Heart right ventricle (tissue), 16 donors: ENCODE data around the gene ETS1. TPM values are rescaled to one million over a fixed set of nuclear protein-coding genes. Genes with fewer than 3 reads are reported as not detected.

ENCODE experiments used
- ATAC-seq, 8 donors: fragments of 200-7000 bp; cut with Tn5 transposase; one replicate each; pipeline ENCODE4 v1.9.1; 2020; ENCODE audit warnings: mild to moderate bottlenecking in 8 of 8, moderate library complexity in 8 of 8, moderate number of reproducible peaks in 1 of 8
- DNase-seq, 2 donors: peaks; one replicate each; pipeline ENCODE4 v3.0.0-alpha.2; 2020
- H3K27ac ChIP-seq, 10 donors: fragments of 200-600 bp; sonication (generic) in 2 of 10; one replicate each; pipeline versions ENCODE4 v1.5.0 to v1.8.0; 2020 to 2022; ENCODE audit warnings: mild to moderate bottlenecking in 3 of 10
- H3K27me3 ChIP-seq, 7 donors: fragments of 200-600 bp; one replicate each; pipeline ENCODE4 v1.8.0; 2021 to 2022; ENCODE audit warnings: mild to moderate bottlenecking in 2 of 7
- H3K36me3 ChIP-seq, 9 donors: fragments of 200-600 bp; sonication (generic) in 1 of 9; one replicate each; pipeline versions ENCODE4 v1.5.0 to v1.8.0; 2020 to 2022; ENCODE audit warnings: mild to moderate bottlenecking in 2 of 9
- H3K4me1 ChIP-seq, 9 donors: fragments of 200-600 bp; sonication (generic) in 1 of 9; one replicate each; pipeline versions ENCODE4 v1.5.0 to v1.8.0; 2020 to 2022; ENCODE audit warnings: mild to moderate bottlenecking in 4 of 9
- H3K4me3 ChIP-seq, 10 donors: fragments of 200-600 bp; sonication (generic) in 2 of 10; one replicate each; pipeline versions ENCODE4 v1.5.0 to v1.8.0; 2020 to 2022; ENCODE audit warnings: mild to moderate bottlenecking in 7 of 10, moderate library complexity in 2 of 10
- H3K9me3 ChIP-seq, 11 donors: fragments of 200-600 bp in 10 of 11; sonication (generic) in 2 of 11; one replicate each; pipeline versions ENCODE4 v1.5.0 to v1.8.0; 2013 to 2022; ENCODE audit warnings: mild to moderate bottlenecking in 2 of 11, control low read depth in 1 of 11, moderate library complexity in 1 of 11
- WGBS, 2 donors: extraction: QIAGEN DNeasy Blood & Tissue Kit; methylation state at CpG; one replicate each; pipeline ENCODE4 v1.1.7; 2013; ENCODE audit warnings: inconsistent platforms in 1 of 2; 5-methylcytosine and 5-hydroxymethylcytosine counted together
- intact Hi-C, 10 donors: fragments of 100-400 bp; cut with DNase I; formaldehyde crosslinking; loops; one replicate each; pipeline versions ENCODE4 v1.11.1 to v1.14.2; 2022
- polyA plus RNA-seq, 2 donors: library from polyadenylated mRNA; stranded (reverse); fragments of 200-250 nt; gene quantifications; one replicate each; pipeline ENCODE4 v1.2.3, GENCODE V29; 2013
- total RNA-seq, 10 donors: library from RNA; stranded (reverse); fragmentation: NEBNext Ultra II Directional in 3 of 10; extraction: Animal tissue kit (Norgen Biotek cat#: 25700) in 3 of 10; gene quantifications; one replicate each; pipeline versions ENCODE4 v1.2.1 to v1.2.4, GENCODE V29; 2021 to 2023
- TF ChIP-seq, protein P1 (sequence below), 9 donors: fragments of 200-600 bp; sonication (generic) in 2 of 9; IDR thresholded peaks; one replicate each; pipeline versions ENCODE4 v1.5.0 to v1.8.0; 2021 to 2022; ENCODE audit warnings: antibody characterized with exemption in 9 of 9, mild to moderate bottlenecking in 5 of 9, moderate library complexity in 1 of 9
- donor health status: Arrhythmogenic right ventricular cardiomyopathy.
- donor health status: ischemic (EF 13 %, LVEDD 7.1; RV severe dilation, severe dysfunction).
- donor health status: healthy with polysubstance abuse.
- donor health status: DM: no; HTN: yes; CAD: no.
- donor health status: DM: no; HTN: no; CAD: no.
- donor health status: ischemic (EF 25% LVEDD 6.9; RV normal size, moderate dysfunction).
- donor health status: ischemic (EF 25% LVEDD 5.7; RV mildly dilated, moderate dysfunction).
- donor health status: healthy.
- donor health status: DM: yes; HTN: yes; CAD: no.
- donor health status: Ischemic cardiomyopathy.
- donor health status: ischemic (EF 35%, LVEDD 5.7; RV mildly dilated, moderate dysfunction).
- donor health status: nonischemic (EF 11% LVEDD 7.7; RV severe dilation, severe dysfunction).
- donor health status: DM: yes; HTN: yes; CAD: no.
- donor health status: PGD.
- donor health status: ischemic (EF 29% LVEDD 5.4; RV normal size, mild dysfunction).
- donor health status: nonischemic (EF 23%, LVEDD 6.1; RV moderate dilation, normal function).

Gene ETS1
- total and polyA plus RNA-seq, 12 donors = 21.3 to 93.4 (median 50.7) TPM

DNA sequence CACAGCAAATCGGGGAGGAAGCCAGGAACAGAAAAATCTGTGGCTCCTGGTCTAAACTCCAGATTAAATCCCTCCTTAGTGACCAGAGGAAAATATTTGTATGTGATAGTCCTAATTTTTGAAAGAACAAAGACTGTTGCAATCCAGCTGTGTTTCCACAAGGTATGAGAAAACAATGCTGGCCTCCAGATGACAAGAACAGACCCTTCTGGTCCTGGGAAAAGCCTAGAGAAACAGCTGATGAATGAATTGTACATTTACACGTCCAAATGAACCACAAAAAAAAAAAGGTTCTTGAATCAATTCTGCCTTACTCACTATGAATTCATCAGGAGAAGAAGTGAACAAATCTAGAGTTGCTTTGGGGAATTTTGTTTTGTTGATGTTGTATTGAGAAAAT is 63.7 kb downstream of the ETS1 start:
- H3K27me3 ChIP-seq = no peaks in the 10 kb centered on the region
- H3K9me3 ChIP-seq = no peaks in the 10 kb centered on the region
- TF ChIP-seq, protein P1, sequence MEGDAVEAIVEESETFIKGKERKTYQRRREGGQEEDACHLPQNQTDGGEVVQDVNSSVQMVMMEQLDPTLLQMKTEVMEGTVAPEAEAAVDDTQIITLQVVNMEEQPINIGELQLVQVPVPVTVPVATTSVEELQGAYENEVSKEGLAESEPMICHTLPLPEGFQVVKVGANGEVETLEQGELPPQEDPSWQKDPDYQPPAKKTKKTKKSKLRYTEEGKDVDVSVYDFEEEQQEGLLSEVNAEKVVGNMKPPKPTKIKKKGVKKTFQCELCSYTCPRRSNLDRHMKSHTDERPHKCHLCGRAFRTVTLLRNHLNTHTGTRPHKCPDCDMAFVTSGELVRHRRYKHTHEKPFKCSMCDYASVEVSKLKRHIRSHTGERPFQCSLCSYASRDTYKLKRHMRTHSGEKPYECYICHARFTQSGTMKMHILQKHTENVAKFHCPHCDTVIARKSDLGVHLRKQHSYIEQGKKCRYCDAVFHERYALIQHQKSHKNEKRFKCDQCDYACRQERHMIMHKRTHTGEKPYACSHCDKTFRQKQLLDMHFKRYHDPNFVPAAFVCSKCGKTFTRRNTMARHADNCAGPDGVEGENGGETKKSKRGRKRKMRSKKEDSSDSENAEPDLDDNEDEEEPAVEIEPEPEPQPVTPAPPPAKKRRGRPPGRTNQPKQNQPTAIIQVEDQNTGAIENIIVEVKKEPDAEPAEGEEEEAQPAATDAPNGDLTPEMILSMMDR (IDR thresholded peaks at IDR 0.05) = no peak
- intact Hi-C loops = loop anchor here in 4 of 10 donors (2.0 to 10.0 kb wide), 8 partner anchors 21 to 231 kb away; partner anchors contain the start of gene ETS1 (in 1 of the 4)
- H3K4me1 ChIP-seq = peaks cover 3 to 78% (median 52%) of the 10 kb centered on the region in 9 donors
- peak overlapping the region in 9 of 10 donors; percentile 91 to 99 (median 98) for H3K27ac ChIP-seq
- peak overlapping the region in 5 of 10 donors; percentile 67 to 92 (median 81) for H3K4me3 ChIP-seq
- H3K36me3 ChIP-seq = peaks cover 0 to 4% (median 0%) of the 10 kb centered on the region in 9 donors
- 28 to 47% methylated on average over 2 of the region's 2 CpGs for WGBS, 2 donors
- ATAC-seq = peak in 1 of 8 donors; percentile 8
- DNase-seq = no peak

DNA sequence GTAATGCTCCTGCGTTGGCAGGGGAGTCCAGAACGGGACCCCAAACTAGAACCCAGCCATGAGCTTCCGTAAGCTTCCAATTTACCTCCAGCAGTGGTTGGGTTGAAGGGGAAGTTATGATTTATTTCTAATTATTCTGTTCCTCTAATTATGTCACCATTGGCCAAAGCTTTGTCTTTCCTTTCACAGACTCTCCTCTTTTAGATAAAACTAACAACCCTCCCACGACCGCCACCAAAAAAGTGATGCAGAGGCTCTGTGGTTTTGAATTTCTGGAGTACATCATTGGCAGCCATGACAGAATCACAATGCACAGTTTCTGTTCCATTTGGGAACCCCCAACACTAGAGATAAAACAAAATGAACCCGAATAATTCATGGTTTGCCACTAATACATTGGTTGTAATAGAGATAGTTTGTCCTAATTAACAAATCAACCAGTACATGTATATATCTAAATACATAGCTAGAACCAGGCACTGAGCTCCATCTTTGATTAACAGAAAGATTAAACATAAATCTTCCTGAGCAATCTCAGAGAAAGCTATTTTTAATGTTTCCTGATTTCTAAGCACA is 64.3 kb downstream of the ETS1 start:
- H3K9me3 ChIP-seq = no peaks in the 10 kb centered on the region
- ATAC-seq (no peak), DNase-seq (no peak)
- peak overlapping the region; percentile 3 to 92 (median 80) for H3K4me3 ChIP-seq
- WGBS, 2 donors = 25 to 38% methylated on average over 6 of the region's 6 CpGs
- H3K27me3 ChIP-seq = no peaks in the 10 kb centered on the region
- TF ChIP-seq, protein P1 (IDR thresholded peaks at IDR 0.05) = no peak
- intact Hi-C loops = loop anchor here in 4 of 10 donors (2.0 to 10.0 kb wide), 8 partner anchors 22 to 231 kb away; partner anchors contain the start of gene ETS1 (in 1 of the 4)
- peaks cover 3 to 80% (median 58%) of the 10 kb centered on the region in 9 donors for H3K4me1 ChIP-seq
- H3K36me3 ChIP-seq = peaks cover 0 to 5% (median 0%) of the 10 kb centered on the region in 9 donors
- peak overlapping the region; percentile 91 to 99 (median 98) for H3K27ac ChIP-seq

DNA sequence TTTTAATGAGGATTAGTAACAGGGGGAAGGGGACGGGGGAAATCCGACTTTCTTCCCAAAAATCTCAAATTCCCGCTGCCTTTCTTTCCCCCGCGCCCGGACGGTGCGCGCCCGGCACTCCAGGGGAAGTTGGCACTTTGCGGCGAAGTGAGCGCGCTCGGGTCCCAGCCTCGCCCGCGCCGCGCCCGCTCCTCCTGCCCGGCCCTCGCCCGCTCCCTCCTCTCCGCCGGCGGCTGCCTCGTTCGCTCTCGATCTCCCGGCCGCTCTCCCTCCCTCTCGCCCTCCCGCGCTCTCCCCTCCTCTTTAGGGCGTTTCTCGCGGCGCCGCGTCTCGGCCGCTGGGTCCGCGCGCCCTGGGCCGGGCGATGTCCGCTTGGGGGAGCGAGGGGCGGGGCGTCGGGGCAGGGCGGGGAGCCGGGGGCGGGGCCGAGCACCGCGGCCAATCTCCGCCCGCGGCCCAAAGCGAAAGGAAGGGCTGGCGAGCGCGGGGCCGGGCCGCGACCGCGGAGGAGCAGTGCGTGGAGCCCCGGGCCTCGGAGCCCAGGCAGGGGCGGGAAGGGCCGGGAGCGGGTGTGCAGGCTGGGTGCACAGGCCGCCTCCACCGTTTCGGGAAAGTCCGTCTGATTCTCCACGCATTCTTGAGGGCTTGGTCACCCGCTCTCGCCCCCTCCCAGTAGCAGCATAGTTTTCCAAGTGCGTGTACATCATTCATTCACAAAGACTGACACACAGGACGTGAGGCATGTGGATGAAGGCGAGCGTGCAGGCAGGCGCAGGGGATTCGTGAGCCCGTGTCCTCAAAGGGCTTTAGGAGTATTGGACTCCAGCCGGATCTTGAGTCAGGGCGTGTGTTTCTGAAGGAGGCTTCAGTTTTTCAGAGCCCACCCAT is 65.1 kb downstream of the ETS1 start:
- Histone ChIP-seq H3K4me3 (peak overlapping the region; percentile 67 to 92 (median 81)), H3K36me3 (peaks cover 0 to 12% (median 0%) of the 10 kb centered on the region in 9 donors), H3K9me3 (no peaks in the 10 kb centered on the region), H3K27me3 (no peaks in the 10 kb centered on the region), H3K27ac (peak overlapping the region; percentile 91 to 99 (median 98)), H3K4me1 (peaks cover 6 to 80% (median 66%) of the 10 kb centered on the region in 9 donors)
- DNase-seq (peak; percentile 95 to 96), ATAC-seq (peak; percentile 93 to 99 (median 96))
- TF ChIP-seq, protein P1 (IDR thresholded peaks at IDR 0.05) = peak in 1 of 9 donors; percentile 8
- intact Hi-C loops = loop anchor here in 4 of 10 donors (2.0 to 10.0 kb wide), 8 partner anchors 23 to 230 kb away; partner anchors contain the start of gene ETS1 (in 1 of the 4)
- 0% methylated on average over 84 to 92 of the region's 93 CpGs for WGBS, 2 donors

DNA sequence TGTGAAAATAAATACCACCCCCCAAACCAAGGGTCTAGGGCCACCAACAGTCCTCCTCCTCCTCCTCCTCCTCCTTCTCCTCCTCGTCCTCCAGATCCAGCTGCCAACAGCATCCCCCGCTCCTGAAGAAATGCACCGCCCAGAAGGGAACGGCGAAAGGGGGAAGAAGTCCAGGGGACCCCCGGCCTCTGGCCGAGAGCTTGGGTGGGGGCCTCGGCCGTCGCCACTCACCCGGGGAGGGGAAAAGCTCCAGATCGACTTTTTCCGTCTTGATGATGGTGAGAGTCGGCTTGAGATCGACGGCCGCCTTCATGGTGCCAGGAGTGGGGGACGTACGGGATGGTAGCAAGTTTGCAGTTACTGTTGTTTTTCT is 65.7 kb downstream of the ETS1 start:
- DNase-seq (peak in 1 of 2 donors; percentile 37), ATAC-seq (peak in 5 of 8 donors; percentile 1 to 20 (median 2))
- Histone ChIP-seq H3K36me3 (peaks cover 0 to 16% (median 0%) of the 10 kb centered on the region in 9 donors), H3K9me3 (no peaks in the 10 kb centered on the region), H3K4me1 (peaks cover 11 to 81% (median 66%) of the 10 kb centered on the region in 9 donors), H3K27me3 (no peaks in the 10 kb centered on the region), H3K4me3 (peak overlapping the region; percentile 67 to 92 (median 81)), H3K27ac (peak overlapping the region; percentile 91 to 99 (median 98))
- 1% methylated on average over 19 of the region's 19 CpGs for WGBS, 2 donors
- TF ChIP-seq, protein P1 (IDR thresholded peaks at IDR 0.05) = no peak
- intact Hi-C loops = loop anchor here in 4 of 10 donors (2.0 to 10.0 kb wide), 8 partner anchors 23 to 229 kb away; partner anchors contain the start of gene ETS1 (in 1 of the 4)
